ENCODE measurements around the gene AKR7A3. TPM values are rescaled to one million over a fixed set of nuclear protein-coding genes. Genes with fewer than 3 reads are reported as not detected.
A peak's percentile ranks its signal among the peaks of the same experiment; 100 is the strongest.

AKR7A3 gene
- total and polyA plus RNA-seq, 9 of the 15 experiments (the other 6 are each of a cell fraction or from before 2014, with no cell fraction given), result 0.04 to 1.5 (median 0.44) TPM; not detected in 1

DNA sequence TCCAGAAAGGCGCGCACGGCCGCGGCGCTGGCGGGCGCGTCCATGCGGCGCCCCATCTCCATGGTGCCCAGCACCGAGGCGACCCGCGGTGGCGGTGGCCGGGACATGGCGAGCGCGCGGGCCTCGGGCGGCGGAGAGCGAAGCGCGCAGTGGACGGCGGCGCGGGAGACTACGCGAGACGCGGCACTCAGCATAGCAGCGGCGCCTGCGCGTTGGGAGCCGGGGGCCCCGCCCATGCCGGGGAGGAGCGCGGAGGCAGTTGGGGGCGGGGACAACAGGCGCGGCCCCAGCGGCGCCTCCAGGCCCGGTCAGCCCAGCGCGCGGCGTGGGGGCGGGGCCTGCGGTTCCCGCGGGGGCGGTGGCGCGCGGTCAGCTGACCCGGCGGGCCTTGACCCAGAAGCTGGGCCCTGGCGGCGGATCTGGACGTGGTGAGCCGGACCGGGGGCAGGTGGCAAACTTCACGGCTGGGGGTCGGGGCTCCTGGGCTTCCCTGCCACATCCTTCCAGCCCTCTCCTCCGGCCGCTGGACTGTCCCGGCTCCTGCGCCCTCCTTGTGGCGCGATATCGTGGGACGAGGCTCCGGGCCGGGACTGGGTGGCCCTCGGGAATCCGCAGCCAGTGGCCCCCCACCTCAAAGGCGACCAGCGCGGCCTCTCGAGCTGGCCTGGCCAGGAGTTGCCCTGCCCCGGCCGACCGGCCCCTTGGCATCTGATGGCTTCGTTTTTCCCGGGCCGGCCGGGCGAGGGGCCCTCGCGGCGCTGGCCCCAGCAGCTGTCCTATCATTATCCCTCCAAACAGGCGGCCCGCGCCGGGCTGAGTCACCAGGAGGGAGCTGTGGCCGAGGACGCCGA lies 23.6 kb upstream of the AKR7A3 start, which contains the start of the genes AKR7A2 and SLC66A1 (continued):
- TF ChIP-seq E2F6 (IDR thresholded peaks at IDR 0.05; ENCODE audit: borderline replicate concordance in 1 of 2, extremely low read depth in 1 of 2, insufficient read depth in 1 of 2, insufficient read length in 1 of 2, low read depth in 1 of 2, low read length in 1 of 2, poor library complexity in 1 of 2, severe bottlenecking in 1 of 2), result peak; percentile 98 to 99
- TF ChIP-seq BCOR (IDR thresholded peaks at IDR 0.05), result peak; percentile 72
- 0 out of 2 replicates have a peak, but pooled peaks have one; percentile 37 for TF ChIP-seq KLF6 (CRISPR knock-in tag; IDR thresholded peaks at IDR 0.05; ENCODE audit: borderline replicate concordance)
- no peak for TF ChIP-seq HDGF (IDR thresholded peaks at IDR 0.05)
- TF ChIP-seq ZNF324 (CRISPR knock-in tag; IDR thresholded peaks at IDR 0.05), result no peak
- peak; percentile 45 for TF ChIP-seq POLR2B (IDR thresholded peaks at IDR 0.05; ENCODE audit: low read depth, partially characterized antibody)
- TF ChIP-seq JUN (IDR thresholded peaks at IDR 0.05; ENCODE audit: borderline replicate concordance, low read depth, low read length), result peak; percentile 87
- TF ChIP-seq JUN (CRISPR knock-in tag; IDR thresholded peaks at IDR 0.05; ENCODE audit: borderline replicate concordance), result peak; percentile 81; the same call in 1 of the 2 replicates
- TF ChIP-seq CHAMP1 (IDR thresholded peaks at IDR 0.05), result no peak
- TF ChIP-seq DNMT1 (IDR thresholded peaks at IDR 0.05), result no peak
- no peak for TF ChIP-seq ZNF717 (CRISPR knock-in tag; IDR thresholded peaks at IDR 0.05)
- TF ChIP-seq TAF7 (tag; IDR thresholded peaks at IDR 0.05), result peak; percentile 73; the same call in 1 of the 2 replicates
- no peak for TF ChIP-seq MCM5 (IDR thresholded peaks at IDR 0.05; ENCODE audit: low read depth)
- peak; percentile 52; the same call in 1 of the 2 replicates for TF ChIP-seq ZNF41 (CRISPR knock-in tag; conservative IDR thresholded peaks at IDR 0.05)
- no peak for TF ChIP-seq SETDB1 (IDR thresholded peaks at IDR 0.05; ENCODE audit: low read length)
- no peak for TF ChIP-seq CREB5 (CRISPR knock-in tag; IDR thresholded peaks at IDR 0.05)
- 0 out of 2 replicates have a peak, but pooled peaks have one; percentile 12 for TF ChIP-seq GATAD2A (IDR thresholded peaks at IDR 0.05)
- 0 out of 2 replicates have a peak, but pooled peaks have one; percentile 44 for TF ChIP-seq ZNF449 (CRISPR knock-in tag; IDR thresholded peaks at IDR 0.05)
- TF ChIP-seq COPS2 (conservative IDR thresholded peaks at IDR 0.05), result no peak
- no peak for TF ChIP-seq BRF1 (IDR thresholded peaks at IDR 0.05; ENCODE audit: borderline replicate concordance, extremely low read depth, insufficient read length)
- no peak; the same call in 1 of the 2 replicates for TF ChIP-seq HDAC8 (tag; IDR thresholded peaks at IDR 0.05)
- TF ChIP-seq MIER1 (IDR thresholded peaks at IDR 0.05; ENCODE audit: low read depth), result no peak
- no peak; the same call in none of the 2 replicates for TF ChIP-seq ZNF282 (CRISPR knock-in tag; IDR thresholded peaks at IDR 0.05)

Measured in K562 (cell line).